IPS-15b (cell line): Measurements from ENCODE around the gene PFDN2.

Source experiments
- H3K27me3 ChIP-seq: one replicate; pipeline ENCODE4 v1.6.1; 2013; ENCODE audit warnings: low read length; ENCODE audit not compliant: control insufficient read depth, insufficient read depth
- H3K36me3 ChIP-seq: one replicate; pipeline ENCODE4 v1.6.1; 2013; ENCODE audit warnings: low read length; ENCODE audit not compliant: control insufficient read depth, insufficient read depth
- H3K4me1 ChIP-seq: one replicate; pipeline ENCODE4 v1.6.1; 2013; ENCODE audit warnings: mild to moderate bottlenecking, low read length; ENCODE audit not compliant: control insufficient read depth, insufficient read depth
- H3K4me3 ChIP-seq: one replicate; pipeline ENCODE4 v1.5.1; 2013; ENCODE audit warnings: low read depth, low read length
- H3K9ac ChIP-seq: one replicate; pipeline ENCODE4 v1.6.1; 2013; ENCODE audit warnings: low read depth, mild to moderate bottlenecking, low read length
- H3K9me3 ChIP-seq: one replicate; pipeline ENCODE4 v1.6.1; 2013; ENCODE audit warnings: mild to moderate bottlenecking, low read length; ENCODE audit not compliant: control insufficient read depth, insufficient read depth

Gene PFDN2

DNA sequence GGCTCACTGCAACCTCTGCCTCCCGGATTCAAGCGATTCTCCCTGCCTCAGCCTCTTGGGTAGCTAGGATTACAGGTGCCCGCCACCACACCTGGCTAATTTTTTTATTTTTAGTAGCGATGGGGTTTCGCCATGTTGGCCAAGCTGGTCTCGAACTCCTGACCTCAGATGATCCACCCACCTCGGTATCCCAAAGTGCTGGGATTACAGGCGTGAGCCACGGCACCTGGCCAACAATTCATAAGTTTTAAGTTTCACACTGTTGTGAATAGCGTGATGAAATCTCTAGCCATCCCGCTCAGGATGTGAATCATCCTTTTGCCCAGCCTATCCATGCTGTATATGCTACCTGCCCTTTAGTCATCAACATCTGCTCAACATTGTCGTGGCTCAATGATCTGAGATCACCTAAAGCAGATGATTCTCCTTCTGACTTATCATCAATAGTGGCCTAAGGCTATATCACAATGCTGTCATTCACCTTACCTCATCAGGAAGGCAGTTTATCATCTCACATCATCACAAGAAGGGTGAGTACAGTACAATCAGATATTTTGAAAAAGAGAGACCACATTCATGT, 2.6 kb downstream of the PFDN2 start:
- no peak overlapping the region for H3K4me3 ChIP-seq
- H3K27me3 ChIP-seq: no peaks in the 10 kb centered on the region
- H3K9me3 ChIP-seq: no peaks in the 10 kb centered on the region
- H3K36me3 ChIP-seq: no peaks in the 10 kb centered on the region
- H3K9ac ChIP-seq: no peak overlapping the region
- peaks cover 11% of the 10 kb centered on the region for H3K4me1 ChIP-seq

- H3K9me3 ChIP-seq: no peaks in the 10 kb centered on the region
- H3K27me3 ChIP-seq: no peaks in the 10 kb centered on the region
- H3K36me3 ChIP-seq: no peaks in the 10 kb centered on the region
- H3K4me3 ChIP-seq: no peak overlapping the region
- peaks cover 9% of the 10 kb centered on the region for H3K4me1 ChIP-seq
- no peak overlapping the region for H3K9ac ChIP-seq
Observed at GRCh38 chr1:161114556-161114955, 3.3 kb downstream of the PFDN2 start.

GRCh38 chr1:161113915-161114314, 3.9 kb downstream of the PFDN2 start:
- H3K4me1 ChIP-seq: peaks cover 3% of the 10 kb centered on the region
- no peak overlapping the region for H3K4me3 ChIP-seq
- no peaks in the 10 kb centered on the region for H3K36me3 ChIP-seq
- H3K9ac ChIP-seq: no peak overlapping the region
- no peaks in the 10 kb centered on the region for H3K9me3 ChIP-seq
- H3K27me3 ChIP-seq: no peaks in the 10 kb centered on the region

DNA sequence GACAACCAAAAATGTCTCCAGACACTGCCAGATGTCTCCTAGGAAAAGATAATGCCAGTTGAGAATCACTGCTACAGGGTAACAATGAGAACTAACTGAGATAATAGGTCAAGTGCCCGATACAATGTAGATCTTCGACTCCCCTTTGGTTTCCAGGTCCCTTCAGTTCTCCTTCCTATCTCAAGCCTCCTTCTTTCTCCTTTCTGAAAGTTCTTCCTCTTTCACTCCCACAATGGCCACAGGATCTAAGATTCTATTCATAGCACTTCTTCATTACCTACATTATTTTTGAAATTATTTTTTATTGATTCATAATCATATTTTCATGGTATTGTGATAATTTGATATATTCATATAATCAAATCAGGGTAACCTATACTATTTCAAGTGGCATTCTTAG, 6.3 kb downstream of the PFDN2 start:
- H3K4me3 ChIP-seq: no peak overlapping the region
- no peaks in the 10 kb centered on the region for H3K36me3 ChIP-seq
- H3K27me3 ChIP-seq: no peaks in the 10 kb centered on the region
- H3K9ac ChIP-seq: no peak overlapping the region
- no peaks in the 10 kb centered on the region for H3K4me1 ChIP-seq
- no peaks in the 10 kb centered on the region for H3K9me3 ChIP-seq

GRCh38 chr1:161111117-161111516, 6.7 kb downstream of the PFDN2 start:
- Histone ChIP-seq H3K4me1 (no peaks in the 10 kb centered on the region), H3K27me3 (no peaks in the 10 kb centered on the region), H3K9ac (no peak overlapping the region), H3K4me3 (no peak overlapping the region), H3K9me3 (no peaks in the 10 kb centered on the region), H3K36me3 (no peaks in the 10 kb centered on the region)

DNA sequence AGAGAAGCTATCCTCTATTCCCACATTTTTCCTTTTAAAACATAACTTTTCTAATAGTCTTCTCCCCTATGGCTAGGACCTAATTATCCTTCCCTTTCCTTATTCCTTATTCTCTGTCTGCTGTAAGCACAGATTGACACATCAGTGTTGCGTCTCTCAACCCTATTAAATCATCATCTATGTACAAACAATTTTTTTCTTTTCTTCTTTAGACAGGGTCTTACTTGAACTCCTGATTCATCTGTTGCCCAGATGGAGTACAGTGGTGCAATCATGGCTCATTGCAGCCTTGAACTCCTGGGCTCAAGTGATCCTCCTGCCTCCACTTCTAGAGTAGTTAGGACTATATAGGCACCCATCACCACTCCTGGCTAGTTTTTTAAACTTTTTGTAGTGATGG, 11.4 kb downstream of the PFDN2 start:
- Histone ChIP-seq H3K36me3 (peaks cover 7% of the 10 kb centered on the region), H3K4me3 (no peak overlapping the region), H3K27me3 (no peaks in the 10 kb centered on the region), H3K9ac (no peak overlapping the region), H3K9me3 (no peaks in the 10 kb centered on the region), H3K4me1 (no peaks in the 10 kb centered on the region)

DNA sequence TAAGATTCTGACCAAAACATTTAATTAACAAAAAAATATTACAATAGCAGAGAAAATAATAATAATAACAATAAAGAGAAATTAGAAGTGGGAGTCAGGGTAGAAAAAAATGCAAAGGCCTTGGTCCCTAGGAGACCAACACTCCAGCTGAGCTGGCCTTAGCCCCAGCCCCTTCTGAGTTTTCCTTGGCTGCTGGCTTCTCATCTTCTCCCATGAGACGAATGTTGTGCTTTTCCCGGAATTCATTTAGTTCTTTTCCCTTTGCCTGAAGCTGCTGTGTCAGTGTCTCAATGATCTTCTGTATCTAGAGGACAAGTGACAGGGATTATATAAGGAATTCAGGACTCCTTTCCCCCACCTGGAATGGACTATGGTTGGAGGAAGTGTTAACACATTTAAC, 17.3 kb downstream of the PFDN2 start:
- H3K4me3 ChIP-seq: no peak overlapping the region
- H3K9ac ChIP-seq: no peak overlapping the region
- H3K9me3 ChIP-seq: no peaks in the 10 kb centered on the region
- peaks cover 4% of the 10 kb centered on the region for H3K4me1 ChIP-seq
- no peaks in the 10 kb centered on the region for H3K27me3 ChIP-seq
- peaks cover 15% of the 10 kb centered on the region for H3K36me3 ChIP-seq

- peak overlapping the region; percentile 76 for H3K4me3 ChIP-seq
- H3K9me3 ChIP-seq: no peaks in the 10 kb centered on the region
- H3K4me1 ChIP-seq: peaks cover 4% of the 10 kb centered on the region
- no peaks in the 10 kb centered on the region for H3K27me3 ChIP-seq
- peak overlapping the region; percentile 88 for H3K9ac ChIP-seq
- H3K36me3 ChIP-seq: peaks cover 15% of the 10 kb centered on the region
Observed at GRCh38 chr1:161099090-161099802, 18.6 kb downstream of the PFDN2 start.

DNA sequence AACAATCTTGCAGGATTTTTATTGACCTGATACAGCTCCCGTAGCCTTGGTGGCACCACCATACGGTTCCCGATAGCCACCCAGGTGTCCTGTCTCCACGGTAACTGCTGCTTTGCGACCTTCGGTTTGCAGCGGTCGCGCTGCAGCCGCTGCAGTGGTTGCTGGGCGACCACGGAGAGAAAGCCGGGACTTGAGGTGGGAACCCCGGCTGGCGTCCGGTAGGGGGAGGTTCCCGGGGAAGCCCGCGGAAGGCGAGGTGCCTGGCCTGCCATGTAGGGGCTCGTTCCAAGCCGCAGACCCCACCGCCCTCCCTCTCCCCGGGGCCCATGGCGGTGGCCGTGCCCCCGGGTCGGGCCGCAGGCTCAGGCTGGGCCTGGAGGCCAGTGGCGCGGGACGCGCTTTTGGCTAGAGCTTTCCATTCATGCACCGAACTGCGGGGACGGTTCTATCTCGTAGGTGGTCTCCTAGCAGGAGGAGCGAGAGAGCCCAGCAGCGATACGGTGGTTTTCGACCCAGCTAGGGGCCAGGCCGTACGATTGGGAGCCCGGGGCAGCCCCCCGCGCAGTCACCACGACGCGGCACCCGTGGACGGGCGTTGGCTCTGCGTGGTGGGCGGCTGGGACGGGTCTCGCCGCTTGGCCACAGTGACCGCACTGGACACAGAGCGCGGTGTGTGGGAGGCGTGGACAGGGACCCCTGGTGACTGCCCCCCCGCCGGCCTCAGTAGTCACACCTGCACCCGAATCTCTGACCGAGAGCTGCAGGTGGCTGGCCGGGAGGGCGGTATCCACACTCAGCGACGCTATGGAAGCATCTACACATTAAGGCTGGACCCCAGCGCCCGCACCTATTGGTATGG, 19.4 kb downstream of the PFDN2 start, which contains the start of gene KLHDC9:
TSS of gene KLHDC9 (plus strand) at position 152 of the 859 bp plus-strand sequence. CDS start at position 327, 175 bp downstream.
- H3K9ac ChIP-seq: peak within 1 kb of the TSS; percentile 88
- H3K4me1 ChIP-seq: peaks cover 4% of the 10 kb centered on the region
- H3K4me3 ChIP-seq: peak within 1 kb of the TSS; percentile 76
- no peaks in the 10 kb centered on the region for H3K27me3 ChIP-seq
- peaks cover 15% of the 10 kb centered on the region for H3K36me3 ChIP-seq
- no peaks in the 10 kb centered on the region for H3K9me3 ChIP-seq

DNA sequence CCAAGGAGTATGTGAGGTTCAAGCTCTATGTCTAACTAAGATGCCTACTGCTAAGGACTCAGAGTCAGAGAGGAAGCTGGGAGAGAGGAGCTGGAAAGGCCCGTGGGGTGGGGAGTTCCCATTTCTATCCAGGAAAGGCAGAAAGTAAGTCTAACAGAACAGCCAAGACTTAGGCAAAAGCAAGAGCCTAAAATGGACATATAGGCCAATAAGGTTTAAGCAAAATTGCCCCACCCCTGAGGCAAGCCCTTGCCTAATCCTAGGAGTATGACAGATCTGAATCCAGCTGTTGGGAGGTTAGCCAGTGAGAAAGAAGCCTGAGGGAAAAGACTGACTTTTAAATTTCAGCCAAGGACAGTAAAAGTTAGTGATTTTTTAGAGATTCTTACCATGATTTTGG, 21.3 kb downstream of the PFDN2 start:
- Histone ChIP-seq H3K9me3 (no peaks in the 10 kb centered on the region), H3K27me3 (no peaks in the 10 kb centered on the region), H3K4me3 (no peak overlapping the region), H3K4me1 (peaks cover 4% of the 10 kb centered on the region), H3K9ac (no peak overlapping the region), H3K36me3 (peaks cover 7% of the 10 kb centered on the region)

DNA sequence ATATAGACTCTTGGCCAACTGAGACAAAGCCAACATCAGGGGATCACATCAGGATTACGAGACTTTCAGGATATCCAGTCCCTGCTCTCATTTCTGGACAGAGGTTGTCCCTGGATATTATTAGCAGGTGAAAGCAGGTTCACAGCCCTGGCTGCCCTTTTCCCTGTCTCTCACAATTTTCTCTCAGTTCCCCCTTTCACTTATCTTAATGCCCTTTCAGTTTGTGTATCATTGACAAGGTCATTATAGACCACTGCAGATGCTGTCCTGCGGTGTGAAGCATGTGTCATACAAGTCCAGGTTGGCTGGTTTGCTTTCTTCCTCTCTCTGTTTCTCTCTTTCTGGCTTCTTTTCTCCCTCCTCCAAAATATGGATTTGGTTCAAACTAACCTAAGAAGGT, 21.8 kb downstream of the PFDN2 start:
- Histone ChIP-seq H3K9ac (no peak overlapping the region), H3K27me3 (no peaks in the 10 kb centered on the region), H3K4me1 (peaks cover 4% of the 10 kb centered on the region), H3K4me3 (no peak overlapping the region), H3K36me3 (peaks cover 4% of the 10 kb centered on the region), H3K9me3 (no peaks in the 10 kb centered on the region)
